GM10248 (cell line): ENCODE results near the gene PIK3C2B.

Experiments
- CTCF ChIA-PET: fragments of 300-600 bp; sonication (Branson Sonifier 250); formaldehyde crosslinking; extraction: SDS; loops from one replicate; lab custom pipeline; 2021; ENCODE audit warnings: antibody characterized with exemption; lab: Yijun Ruan, JAX
- POLR2A ChIA-PET: fragments of 350-650 bp; sonication (Branson Sonifier 250); formaldehyde crosslinking; extraction: SDS; loops from one replicate; lab custom pipeline; 2020; ENCODE audit warnings: antibody characterized with exemption; lab: Yijun Ruan, JAX
- DNase-seq: peaks from one replicate; pipeline ENCODE4 v3.0.0; 2012; ENCODE audit errors: extremely low spot score
- TF ChIP-seq, protein P1 (sequence below): IDR thresholded peaks from 2 replicates; pipeline ENCODE4 v1.5.1; 2012; ENCODE audit warnings: mild to moderate bottlenecking, low read depth; ENCODE audit errors: extremely low read depth, missing control alignments, control extremely low read depth

The PIK3C2B gene

DNA sequence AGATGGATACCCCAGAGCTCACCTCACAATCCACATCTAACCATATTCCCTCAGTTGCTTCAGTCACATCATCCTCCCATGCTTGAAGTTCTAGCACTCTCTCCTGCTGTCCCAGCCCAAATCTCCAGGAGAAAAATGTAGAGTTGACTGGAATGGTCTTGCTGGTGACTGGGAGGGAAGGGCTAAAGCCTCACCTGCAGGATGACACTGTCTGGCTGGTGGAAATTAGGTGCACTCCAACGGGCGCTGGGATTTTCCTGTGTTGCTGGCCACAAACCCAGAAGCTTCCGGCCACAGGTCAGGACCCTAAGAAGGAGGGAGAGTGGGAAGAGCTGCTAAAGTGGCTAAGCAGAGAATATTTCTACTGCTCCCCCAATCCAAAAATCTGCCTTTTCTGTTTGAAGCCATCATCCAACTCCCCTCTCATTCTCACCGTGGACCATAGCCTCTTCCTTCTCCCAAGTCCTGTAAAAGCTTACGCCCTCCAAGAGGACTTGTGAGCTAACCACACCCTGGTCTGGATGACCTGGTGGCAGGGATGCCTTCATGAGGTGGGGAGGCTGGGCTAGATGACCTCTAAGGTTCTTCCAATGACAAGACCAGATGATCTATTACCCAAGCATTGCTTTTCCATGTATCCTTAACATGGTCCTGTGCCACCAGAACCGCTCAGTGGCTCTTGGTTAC, 45.5 kb downstream of the PIK3C2B start:
- TF ChIP-seq, protein P1, sequence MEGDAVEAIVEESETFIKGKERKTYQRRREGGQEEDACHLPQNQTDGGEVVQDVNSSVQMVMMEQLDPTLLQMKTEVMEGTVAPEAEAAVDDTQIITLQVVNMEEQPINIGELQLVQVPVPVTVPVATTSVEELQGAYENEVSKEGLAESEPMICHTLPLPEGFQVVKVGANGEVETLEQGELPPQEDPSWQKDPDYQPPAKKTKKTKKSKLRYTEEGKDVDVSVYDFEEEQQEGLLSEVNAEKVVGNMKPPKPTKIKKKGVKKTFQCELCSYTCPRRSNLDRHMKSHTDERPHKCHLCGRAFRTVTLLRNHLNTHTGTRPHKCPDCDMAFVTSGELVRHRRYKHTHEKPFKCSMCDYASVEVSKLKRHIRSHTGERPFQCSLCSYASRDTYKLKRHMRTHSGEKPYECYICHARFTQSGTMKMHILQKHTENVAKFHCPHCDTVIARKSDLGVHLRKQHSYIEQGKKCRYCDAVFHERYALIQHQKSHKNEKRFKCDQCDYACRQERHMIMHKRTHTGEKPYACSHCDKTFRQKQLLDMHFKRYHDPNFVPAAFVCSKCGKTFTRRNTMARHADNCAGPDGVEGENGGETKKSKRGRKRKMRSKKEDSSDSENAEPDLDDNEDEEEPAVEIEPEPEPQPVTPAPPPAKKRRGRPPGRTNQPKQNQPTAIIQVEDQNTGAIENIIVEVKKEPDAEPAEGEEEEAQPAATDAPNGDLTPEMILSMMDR = no peak
- ChIA-PET POLR2A (interaction anchor here (0.7 kb wide), 1 partner anchor 43 kb away, joined by 4 read pairs; no protein-coding TSS in a partner anchor), CTCF (interaction anchor here (1.0 to 43.1 kb wide), 6 partner anchors 2 to 358 kb away, joined by 3 to 1775 read pairs (median 320); partner anchors contain the start of gene PIK3C2B)
- no peak for DNase-seq

DNA sequence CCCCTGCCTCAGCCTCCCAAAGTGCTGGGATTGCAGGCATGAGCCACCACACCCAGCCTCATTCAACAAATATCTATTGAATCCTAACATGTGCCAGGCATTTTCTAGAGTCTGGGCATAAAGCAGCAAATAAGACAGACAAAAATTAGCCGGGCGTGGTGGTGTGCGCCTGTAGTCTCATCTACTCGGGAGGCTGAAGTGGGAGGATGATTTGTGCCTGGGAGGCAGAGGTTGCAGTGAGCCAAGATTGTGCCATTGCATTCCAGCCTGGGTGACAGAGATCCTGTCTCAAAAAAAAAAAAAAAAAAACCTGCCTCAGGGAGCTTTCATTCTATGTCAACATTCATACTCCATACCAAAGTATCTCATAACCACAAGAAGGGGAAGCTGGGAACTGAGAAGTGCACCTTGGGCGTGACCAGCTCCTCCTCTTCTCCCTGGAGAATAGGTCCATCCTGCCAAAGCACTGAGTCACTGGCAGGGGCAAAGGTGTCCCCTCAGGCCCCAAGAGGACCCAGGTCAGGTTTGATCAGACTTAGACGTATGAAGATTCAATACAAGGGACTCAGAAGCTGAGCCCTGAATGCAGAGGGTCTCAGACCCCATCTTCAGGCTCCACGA, 46.2 kb downstream of the PIK3C2B start:
- TF ChIP-seq, protein P1 = no peak
- CTCF ChIA-PET = interaction anchor here (1.0 to 43.1 kb wide), 7 partner anchors 3 to 358 kb away, joined by 3 to 1775 read pairs (median 7); partner anchors contain the start of gene PIK3C2B
- DNase-seq = no peak
- POLR2A ChIA-PET = interaction anchor here (0.7 to 1.0 kb wide), 2 partner anchors 36 to 44 kb away, joined by 3 to 4 read pairs; no protein-coding TSS in a partner anchor

- TF ChIP-seq, protein P1 = no peak
- CTCF ChIA-PET = interaction anchor here (1.0 to 43.1 kb wide), 9 partner anchors 4 to 360 kb away, joined by 3 to 1775 read pairs (median 11); partner anchors contain the start of genes MDM4 and PIK3C2B
- POLR2A ChIA-PET = interaction anchor here (1.0 kb wide), 1 partner anchor 35 kb away, joined by 3 read pairs; no protein-coding TSS in a partner anchor
- no peak for DNase-seq
Observed at GRCh38 chr1:204447736-204448135, 46.9 kb downstream of the PIK3C2B start.

- CTCF ChIA-PET = interaction anchor here (0.8 to 43.1 kb wide), 19 partner anchors 4 to 360 kb away, joined by 3 to 1775 read pairs (median 6); partner anchors contain the start of genes MDM4 and PIK3C2B
- TF ChIP-seq, protein P1 = no peak
- DNase-seq = no peak
- POLR2A ChIA-PET = interaction anchor here (1.0 kb wide), 1 partner anchor 35 kb away, joined by 3 read pairs; no protein-coding TSS in a partner anchor
Observed at GRCh38 chr1:204447190-204447589, 47.4 kb downstream of the PIK3C2B start.

GRCh38 chr1:204446413-204447111, 48.0 kb downstream of the PIK3C2B start:
- TF ChIP-seq, protein P1 = peak; percentile 83
- DNase-seq = peak; percentile 88
- ChIA-PET CTCF (interaction anchor here (0.8 to 43.1 kb wide), 24 partner anchors 5 to 496 kb away, joined by 3 to 1775 read pairs (median 4); partner anchors contain the start of genes MDM4 and PIK3C2B), POLR2A (no interaction called here)
